ENCODE results near the gene CTSA.

CTSA gene

GRCh38 chr20:45944151-45944964, 53.2 kb downstream of the CTSA start:
- DNase-seq: no peak

GRCh38 chr20:45944965-45945677, 54.0 kb downstream of the CTSA start:
- no peak for DNase-seq

GRCh38 chr20:45945678-45946148, 54.6 kb downstream of the CTSA start:
- DNase-seq: no peak

- peak; percentile 49 for DNase-seq
Observed at GRCh38 chr20:45946149-45946970, 55.2 kb downstream of the CTSA start.

GRCh38 chr20:45947110-45947866, 56.2 kb downstream of the CTSA start:
- DNase-seq: no peak

- no peak for DNase-seq
Observed at GRCh38 chr20:45948261-45948733, 57.2 kb downstream of the CTSA start.

All from CD4-positive, alpha-beta T cell treated with Interleukin-21 for 1 hour (primary cell).